Glutamatergic neuron (in vitro differentiated cells): Measurements from ENCODE around the gene AKAP7. TPM values are rescaled to one million over a fixed set of nuclear protein-coding genes. Genes with fewer than 3 reads are reported as not detected.
A peak's percentile ranks its signal among the peaks of the same experiment; 100 is the strongest.

Source experiments
- DNase-seq: peaks from one replicate; pipeline ENCODE4 v3.0.0; 2022
- H3K27ac Mint-ChIP-seq: one replicate; pipeline ENCODE4 v1.8.0; 2020; ENCODE audit warnings: mild to moderate bottlenecking, mixed read lengths, inconsistent platforms; ENCODE audit not compliant: unreplicated experiment
- H3K27me3 Mint-ChIP-seq: one replicate; pipeline ENCODE4 v1.8.0; 2020; ENCODE audit warnings: mild to moderate bottlenecking, moderate library complexity, mixed read lengths, inconsistent platforms; ENCODE audit not compliant: unreplicated experiment
- H3K36me3 Mint-ChIP-seq: one replicate; pipeline ENCODE4 v1.8.0; 2020; ENCODE audit warnings: mild to moderate bottlenecking, mixed read lengths, inconsistent platforms; ENCODE audit not compliant: unreplicated experiment
- H3K4me1 Mint-ChIP-seq: one replicate; pipeline ENCODE4 v1.8.0; 2020; ENCODE audit warnings: mild to moderate bottlenecking, low read depth, mixed read lengths, inconsistent platforms; ENCODE audit not compliant: unreplicated experiment
- H3K4me3 Mint-ChIP-seq: one replicate; pipeline ENCODE4 v1.8.0; 2020; ENCODE audit warnings: mild to moderate bottlenecking, mixed read lengths, inconsistent platforms; ENCODE audit not compliant: unreplicated experiment
- H3K9me3 Mint-ChIP-seq: one replicate; pipeline ENCODE4 v1.8.0; 2020; ENCODE audit warnings: mild to moderate bottlenecking, moderate library complexity, mixed read lengths, inconsistent platforms; ENCODE audit not compliant: unreplicated experiment
- total RNA-seq: library from RNA; stranded (reverse); fragmentation: NEBNext Ultra II Directional; extraction: Animal tissue kit (Norgen Biotek cat#: 25700); gene quantifications from one replicate; pipeline ENCODE4 v1.2.1, GENCODE V29; 2021; ENCODE audit not compliant: unreplicated experiment
- TF ChIP-seq, protein P1 (sequence below): fragments of 200-600 bp; sonication (generic); IDR thresholded peaks from one replicate; pipeline ENCODE4 v1.5.0; 2021; ENCODE audit not compliant: partially characterized antibody, unreplicated experiment

The AKAP7 gene
- total RNA-seq, 1 donor from 2014 or later, result 5.3 TPM

DNA sequence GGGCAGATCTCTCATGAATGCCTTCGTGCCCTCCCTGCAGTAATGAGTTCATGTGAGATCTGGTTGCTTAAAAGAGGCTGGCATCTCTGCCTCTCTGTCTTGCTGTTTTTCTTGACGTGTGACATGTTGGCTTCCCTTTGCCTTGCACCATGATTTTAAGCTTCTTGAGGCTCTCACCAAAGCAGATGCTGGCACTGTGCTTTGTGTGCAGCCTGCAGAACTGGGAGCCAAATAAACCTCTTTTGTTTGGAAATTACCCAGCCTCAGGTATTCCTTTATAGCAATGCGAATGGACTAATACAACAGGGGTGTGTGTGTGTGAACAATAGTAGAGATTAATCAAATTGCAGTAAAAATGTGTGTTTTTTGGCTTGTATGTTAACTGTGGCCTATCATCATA, 8.1 kb downstream of the AKAP7 start:
- TF ChIP-seq, protein P1, sequence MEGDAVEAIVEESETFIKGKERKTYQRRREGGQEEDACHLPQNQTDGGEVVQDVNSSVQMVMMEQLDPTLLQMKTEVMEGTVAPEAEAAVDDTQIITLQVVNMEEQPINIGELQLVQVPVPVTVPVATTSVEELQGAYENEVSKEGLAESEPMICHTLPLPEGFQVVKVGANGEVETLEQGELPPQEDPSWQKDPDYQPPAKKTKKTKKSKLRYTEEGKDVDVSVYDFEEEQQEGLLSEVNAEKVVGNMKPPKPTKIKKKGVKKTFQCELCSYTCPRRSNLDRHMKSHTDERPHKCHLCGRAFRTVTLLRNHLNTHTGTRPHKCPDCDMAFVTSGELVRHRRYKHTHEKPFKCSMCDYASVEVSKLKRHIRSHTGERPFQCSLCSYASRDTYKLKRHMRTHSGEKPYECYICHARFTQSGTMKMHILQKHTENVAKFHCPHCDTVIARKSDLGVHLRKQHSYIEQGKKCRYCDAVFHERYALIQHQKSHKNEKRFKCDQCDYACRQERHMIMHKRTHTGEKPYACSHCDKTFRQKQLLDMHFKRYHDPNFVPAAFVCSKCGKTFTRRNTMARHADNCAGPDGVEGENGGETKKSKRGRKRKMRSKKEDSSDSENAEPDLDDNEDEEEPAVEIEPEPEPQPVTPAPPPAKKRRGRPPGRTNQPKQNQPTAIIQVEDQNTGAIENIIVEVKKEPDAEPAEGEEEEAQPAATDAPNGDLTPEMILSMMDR, result no peak
- H3K27ac Mint-ChIP-seq, result peak overlapping the region; percentile 90
- peaks cover 2% of the 10 kb centered on the region for H3K27me3 Mint-ChIP-seq
- DNase-seq, result no peak
- H3K36me3 Mint-ChIP-seq, result peaks cover 6% of the 10 kb centered on the region
- H3K4me3 Mint-ChIP-seq, result no peak overlapping the region
- peaks cover 4% of the 10 kb centered on the region for H3K9me3 Mint-ChIP-seq
- H3K4me1 Mint-ChIP-seq, result peaks cover 10% of the 10 kb centered on the region

DNA sequence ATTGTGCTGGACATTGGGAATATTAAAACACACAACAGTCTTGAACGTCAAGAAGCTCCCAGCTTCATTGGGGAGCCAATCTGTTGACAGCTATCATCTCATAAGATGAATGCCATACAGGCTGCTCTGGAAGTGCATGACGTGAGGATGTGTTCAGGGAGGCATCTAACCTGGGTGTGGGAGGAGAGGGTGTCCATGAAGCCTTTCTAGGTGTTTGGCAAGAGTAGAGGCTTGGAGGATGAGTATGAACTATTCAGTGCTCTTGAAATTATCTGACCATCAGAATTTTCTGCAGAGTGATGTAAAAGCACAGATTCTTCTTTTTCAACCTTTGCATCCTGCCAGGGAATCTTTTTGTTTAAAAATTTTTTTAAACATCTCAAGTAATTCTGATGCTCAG, 11.6 kb downstream of the AKAP7 start:
- TF ChIP-seq, protein P1, result no peak
- DNase-seq, result no peak
- Mint-ChIP-seq H3K4me3 (no peak overlapping the region), H3K27ac (no peak overlapping the region), H3K27me3 (no peaks in the 10 kb centered on the region), H3K9me3 (peaks cover 4% of the 10 kb centered on the region), H3K4me1 (peaks cover 10% of the 10 kb centered on the region), H3K36me3 (peaks cover 6% of the 10 kb centered on the region)

DNA sequence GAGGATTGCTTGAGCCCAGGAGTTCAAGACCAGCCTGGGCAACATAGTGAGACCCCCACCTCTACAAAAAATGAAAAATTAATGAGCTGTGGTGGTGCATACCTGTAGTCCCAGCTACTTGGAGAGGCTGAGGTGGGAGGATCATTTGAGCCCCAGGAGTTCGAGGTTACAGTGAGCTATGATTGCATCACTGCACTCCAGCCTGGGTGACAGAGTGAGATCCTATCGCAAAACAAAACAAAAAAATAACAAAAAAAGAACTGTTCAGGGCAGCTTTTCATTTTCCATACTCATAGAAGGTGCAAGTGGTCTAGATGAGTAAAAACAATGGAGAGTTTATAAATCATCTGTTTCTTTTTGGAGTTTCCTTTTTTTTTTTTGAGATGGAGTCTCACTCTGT, 21.1 kb downstream of the AKAP7 start:
- no peaks in the 10 kb centered on the region for H3K9me3 Mint-ChIP-seq
- no peaks in the 10 kb centered on the region for H3K36me3 Mint-ChIP-seq
- H3K27me3 Mint-ChIP-seq, result no peaks in the 10 kb centered on the region
- no peak overlapping the region for H3K4me3 Mint-ChIP-seq
- no peaks in the 10 kb centered on the region for H3K4me1 Mint-ChIP-seq
- DNase-seq, result no peak
- TF ChIP-seq, protein P1, result no peak
- H3K27ac Mint-ChIP-seq, result no peak overlapping the region

- Mint-ChIP-seq H3K27ac (no peak overlapping the region), H3K4me1 (peaks cover 3% of the 10 kb centered on the region), H3K4me3 (no peak overlapping the region)
Measured at GRCh38 chr6:131159578-131159977, 24.3 kb downstream of the AKAP7 start.

DNA sequence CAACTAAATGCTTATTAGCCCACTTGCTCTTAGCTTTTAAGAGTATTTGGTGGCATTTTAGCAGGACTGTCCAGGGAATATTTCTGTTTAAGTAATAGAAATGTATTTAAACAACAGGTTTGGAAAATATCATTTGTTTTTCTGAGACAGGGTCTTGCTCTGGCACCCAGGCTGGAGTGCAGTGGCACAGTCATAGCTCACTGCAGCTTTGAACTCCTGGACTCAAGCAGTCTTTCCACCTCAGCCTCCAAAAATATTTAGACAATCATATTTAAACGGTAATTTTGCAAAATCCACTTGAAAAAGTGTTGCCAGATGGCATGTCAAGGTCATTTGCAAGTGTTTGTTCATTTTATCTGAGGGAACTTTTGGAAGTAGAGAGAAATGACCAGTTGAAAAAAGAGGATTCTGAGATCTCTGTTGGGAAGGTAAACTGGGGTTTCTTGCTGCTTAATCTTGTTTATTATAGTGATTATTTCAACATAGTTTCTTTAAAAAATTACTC, 25.0 kb downstream of the AKAP7 start:
- TF ChIP-seq, protein P1, result no peak
- H3K4me3 Mint-ChIP-seq, result no peak overlapping the region
- DNase-seq, result no peak
- no peaks in the 10 kb centered on the region for H3K36me3 Mint-ChIP-seq
- H3K27ac Mint-ChIP-seq, result no peak overlapping the region
- H3K4me1 Mint-ChIP-seq, result peaks cover 3% of the 10 kb centered on the region
- H3K27me3 Mint-ChIP-seq, result no peaks in the 10 kb centered on the region
- H3K9me3 Mint-ChIP-seq, result no peaks in the 10 kb centered on the region

More at GRCh38 chr6:131159578-131159977, 24.3 kb downstream of the AKAP7 start:
- no peaks in the 10 kb centered on the region for H3K27me3 Mint-ChIP-seq
- no peak for DNase-seq
- TF ChIP-seq, protein P1, result no peak
- H3K9me3 Mint-ChIP-seq, result no peaks in the 10 kb centered on the region
- H3K36me3 Mint-ChIP-seq, result no peaks in the 10 kb centered on the region
